Transverse colon (tissue), 4 donors: ENCODE results near the gene SASH3.

Source experiments
- CTCF ChIP-seq, 5 experiments: fragments of 200-600 bp in 3 of 5; fragments of 450-650 bp in 2 of 5; sonication (generic) in 3 of 5; IDR thresholded peaks; 1 replicate in 2 of 5; 2 replicates in 3 of 5; pipeline ENCODE4 v1.5.1; 2016 to 2017; ENCODE audit warnings: antibody characterized with exemption in 5 of 5, inconsistent platforms in 3 of 5, mild to moderate bottlenecking in 2 of 5, moderate library complexity in 1 of 5
- POLR2A ChIP-seq: fragments of 450-650 bp; IDR thresholded peaks from one replicate; pipeline ENCODE4 v1.6.1; 2016; ENCODE audit warnings: antibody characterized with exemption, mild to moderate bottlenecking, moderate library complexity
- POLR2AphosphoS5 ChIP-seq, 3 donors: sonication (generic); formaldehyde crosslinking; IDR thresholded peaks; one replicate each; pipeline ENCODE4 v1.6.1; 2016; ENCODE audit warnings: antibody characterized with exemption in 3 of 3

DNA sequence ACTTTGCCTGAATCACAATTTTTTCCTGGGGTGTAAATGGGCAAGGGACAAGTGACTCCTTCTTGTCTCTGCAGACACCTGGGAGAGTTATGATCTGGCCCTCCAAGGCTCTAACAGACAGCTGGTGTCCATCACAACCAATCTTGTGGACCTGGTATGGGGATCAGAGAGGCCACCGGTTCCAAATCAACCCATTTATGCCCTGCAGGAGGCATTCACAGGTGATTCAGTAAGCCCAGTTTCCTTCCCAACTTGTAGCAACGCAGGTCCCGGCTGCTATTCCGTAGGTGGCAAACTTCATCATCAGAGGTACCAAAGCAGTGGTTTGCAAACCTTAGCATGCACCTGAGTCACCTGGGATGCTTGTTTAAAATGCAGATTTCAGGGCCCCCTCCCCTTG, 32.2 kb upstream of the SASH3 start:
- no peak for TF ChIP-seq CTCF (IDR thresholded peaks at IDR 0.05)
- TF ChIP-seq POLR2A: no peak
- TF ChIP-seq POLR2AphosphoS5 (IDR thresholded peaks at IDR 0.05): no peak
